ENCODE results near the gene DPH1. TPM values are rescaled to one million over a fixed set of nuclear protein-coding genes. Genes with fewer than 3 reads are reported as not detected.

Gene DPH1
- total and polyA plus RNA-seq, 7 donors = 7.2 to 60.1 (median 27.6) TPM

GRCh38 chr17:2037155-2037554 lies 7.2 kb downstream of the DPH1 start:
- 95 to 96% methylated on average over 10 of the region's 10 CpGs for WGBS, 2 donors
- H3K27me3 ChIP-seq = no peaks in the 10 kb centered on the region
- no peak overlapping the region for H3K27ac ChIP-seq
- H3K4me3 ChIP-seq = no peak overlapping the region
- no peaks in the 10 kb centered on the region for H3K9me3 ChIP-seq
- TF ChIP-seq EP300 (IDR thresholded peaks at IDR 0.05) (no peak), POLR2AphosphoS5 (IDR thresholded peaks at IDR 0.05) (no peak), CTCF (IDR thresholded peaks at IDR 0.05) (no peak), POLR2A (IDR thresholded peaks at IDR 0.05) (no peak)
- no peak for DNase-seq
- H3K36me3 ChIP-seq = peaks cover 0 to 56% (median 26%) of the 10 kb centered on the region in 4 donors
- intact Hi-C loops (cut with DNase I) = no loop called here
- peaks cover 0 to 17% (median 9%) of the 10 kb centered on the region in 4 donors for H3K4me1 ChIP-seq

- intact Hi-C loops (cut with DNase I) = loop anchor here (5.0 kb wide), 2 partner anchors 133 to 323 kb away; no protein-coding TSS in a partner anchor
These were observed 10.4 kb downstream of the DPH1 start for GRCh38 chr17:2040219-2040827.

GRCh38 chr17:2040942-2041560 lies 11.1 kb downstream of the DPH1 start:
- Histone ChIP-seq H3K9me3 (no peaks in the 10 kb centered on the region), H3K36me3 (peaks cover 0 to 55% (median 22%) of the 10 kb centered on the region in 4 donors), H3K27me3 (no peaks in the 10 kb centered on the region), H3K27ac (peak overlapping the region; percentile 82 to 94 (median 88)), H3K4me3 (peak overlapping the region; percentile 60 to 79 (median 72)), H3K4me1 (peaks cover 0 to 31% (median 30%) of the 10 kb centered on the region in 4 donors)
- intact Hi-C loops (cut with DNase I) = loop anchor here (5.0 kb wide), 2 partner anchors 134 to 324 kb away; no protein-coding TSS in a partner anchor
- 59 to 61% methylated on average over 16 of the region's 16 CpGs for WGBS, 2 donors
- no peak for TF ChIP-seq EP300 (IDR thresholded peaks at IDR 0.05)
- TF ChIP-seq POLR2AphosphoS5 (IDR thresholded peaks at IDR 0.05) = no peak
- TF ChIP-seq POLR2A (IDR thresholded peaks at IDR 0.05) = no peak
- no peak for TF ChIP-seq CTCF (IDR thresholded peaks at IDR 0.05)
- DNase-seq = peak; percentile 66

More at GRCh38 chr17:2040219-2040827, 10.4 kb downstream of the DPH1 start:
- no peaks in the 10 kb centered on the region for H3K27me3 ChIP-seq
- H3K4me1 ChIP-seq = peaks cover 0 to 31% (median 30%) of the 10 kb centered on the region in 4 donors
- no peak overlapping the region for H3K27ac ChIP-seq
- peaks cover 0 to 62% (median 25%) of the 10 kb centered on the region in 4 donors for H3K36me3 ChIP-seq
- no peak overlapping the region for H3K4me3 ChIP-seq
- WGBS, 2 donors = 84 to 94% methylated on average over 7 of the region's 7 CpGs
- TF ChIP-seq EP300 (IDR thresholded peaks at IDR 0.05) = no peak
- no peak for TF ChIP-seq CTCF (IDR thresholded peaks at IDR 0.05)
- TF ChIP-seq POLR2A (IDR thresholded peaks at IDR 0.05) = no peak
- no peak for TF ChIP-seq POLR2AphosphoS5 (IDR thresholded peaks at IDR 0.05)
- no peak for DNase-seq
- no peaks in the 10 kb centered on the region for H3K9me3 ChIP-seq

DNA sequence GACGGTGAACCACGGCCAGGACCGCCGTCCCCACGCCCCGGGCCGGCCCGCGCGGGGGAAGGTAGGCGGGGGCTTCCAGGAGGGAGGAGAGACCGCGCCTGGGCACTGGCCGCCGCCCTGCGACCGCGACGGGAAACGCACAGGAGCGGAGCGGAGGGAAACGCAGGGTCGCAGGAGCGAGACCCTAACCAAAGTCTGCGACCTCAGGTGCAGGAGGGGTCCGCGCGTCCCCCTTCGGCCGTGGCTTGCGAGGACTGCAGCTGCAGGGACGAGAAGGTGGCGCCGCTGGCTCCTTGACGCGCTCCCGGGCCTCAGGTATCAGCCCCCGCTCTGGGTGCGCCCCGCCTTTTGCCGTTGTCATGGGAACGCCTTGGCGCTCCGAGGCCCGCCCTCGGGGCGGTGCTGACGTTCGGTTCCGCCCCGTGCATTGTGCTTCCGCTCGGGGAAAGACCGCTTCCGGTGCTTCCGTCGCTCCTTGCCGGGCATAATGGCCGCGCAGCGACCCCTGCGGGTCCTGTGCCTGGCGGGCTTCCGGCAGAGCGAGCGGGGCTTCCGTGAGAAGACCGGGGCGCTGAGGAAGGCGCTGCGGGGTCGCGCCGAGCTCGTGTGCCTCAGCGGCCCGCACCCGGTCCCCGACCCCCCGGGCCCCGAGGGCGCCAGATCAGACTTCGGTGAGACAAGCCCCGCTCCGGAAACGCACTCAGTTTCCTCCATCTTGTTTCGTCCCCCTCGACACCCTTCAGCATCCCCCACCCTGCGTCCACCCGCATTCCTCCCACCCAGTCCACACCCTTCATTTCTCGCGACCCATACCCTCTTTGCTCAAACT lies 11.8 kb downstream of the DPH1 start, which contains the start of gene OVCA2:
TSS of gene OVCA2 (plus strand) at position 462 of the 829 bp plus-strand sequence. CDS start at position 488, 26 bp downstream.
- H3K27ac ChIP-seq = peak within 1 kb of the TSS; percentile 82 to 94 (median 88)
- peaks cover 0 to 48% (median 15%) of the 10 kb centered on the region in 4 donors for H3K36me3 ChIP-seq
- WGBS, 2 donors = 1 to 3% methylated on average over 92 of the region's 93 CpGs
- intact Hi-C loops (cut with DNase I) = loop anchor here (5.0 kb wide), 2 partner anchors 134 to 324 kb away; no protein-coding TSS in a partner anchor
- H3K4me3 ChIP-seq = peak within 1 kb of the TSS; percentile 60 to 79 (median 72)
- DNase-seq = peak; percentile 97
- H3K4me1 ChIP-seq = peaks cover 0 to 31% (median 30%) of the 10 kb centered on the region in 4 donors
- TF ChIP-seq EP300 (IDR thresholded peaks at IDR 0.05) (no peak), POLR2AphosphoS5 (IDR thresholded peaks at IDR 0.05) (peak; percentile 73 to 91 (median 87)), POLR2A (IDR thresholded peaks at IDR 0.05) (peak in 1 of 2 donors; percentile 21), CTCF (IDR thresholded peaks at IDR 0.05) (peak in 3 of 4 experiments; percentile 16 to 42 (median 30))
- H3K27me3 ChIP-seq = no peaks in the 10 kb centered on the region
- no peaks in the 10 kb centered on the region for H3K9me3 ChIP-seq

All from sigmoid colon (tissue), 7 donors.